Placental pericyte (primary cell): Measurements from ENCODE around the gene FBF1. TPM values are rescaled to one million over a fixed set of nuclear protein-coding genes. Genes with fewer than 3 reads are reported as not detected.

Experiments used
- total RNA-seq: library from RNA; depleted of rRNA; stranded (reverse); fragments of >200 nt; gene quantifications from 2 replicates; pipeline ENCODE4 v1.2.3, GENCODE V29; 2012

FBF1 gene
- 5.3 and 14.7 TPM in 2 replicates for total RNA-seq

GRCh38 chr17:75940727-75941441, at the start of gene FBF1:
FBF1 (minus strand) TSS chr17:75941042; CDS start chr17:75938149, 2,893 bp downstream.

DNA sequence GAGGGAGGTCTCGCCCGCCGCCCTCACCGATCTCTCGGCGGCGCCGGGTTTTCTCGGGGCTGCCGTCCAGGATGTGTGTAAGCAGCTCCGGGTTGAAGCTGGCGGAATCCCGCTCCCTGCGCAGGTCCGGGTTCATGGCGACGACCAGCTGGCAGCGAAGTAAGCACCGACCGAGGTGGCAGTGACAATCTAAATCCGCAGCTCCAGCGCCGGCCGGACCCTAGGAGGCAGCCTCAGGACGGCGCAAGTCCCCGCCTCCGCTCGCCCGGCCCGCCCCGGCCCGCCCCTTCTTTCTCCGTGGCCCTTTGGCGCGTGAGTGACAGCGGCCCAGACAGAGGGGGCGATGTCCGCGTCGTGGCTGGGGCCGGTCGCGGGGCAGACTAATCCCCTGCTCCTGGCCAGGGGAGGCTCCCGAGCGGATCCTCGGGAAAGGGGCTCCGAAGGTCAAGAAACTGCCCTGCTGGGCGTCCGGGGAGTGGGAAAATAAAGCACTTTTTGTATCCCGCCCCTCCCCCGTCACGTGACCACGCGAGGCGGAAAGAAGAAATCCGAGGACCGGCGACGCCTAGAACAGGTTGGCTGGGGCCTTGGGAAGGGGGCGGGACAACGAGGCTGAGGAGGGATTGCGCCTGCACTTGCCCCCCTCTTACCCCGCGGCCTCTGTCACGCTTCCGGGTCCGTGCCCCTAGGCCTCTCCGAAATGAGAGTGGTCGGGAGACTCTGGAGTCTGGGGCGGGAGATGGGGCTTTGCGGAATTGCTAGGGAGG, 38.3 kb upstream of the FBF1 start, which contains the start of the genes ACOX1 and TEN1:
ACOX1 (minus strand) TSS at position 229 of the 767 bp plus-strand sequence; CDS start at position 136, 93 bp downstream.
TEN1 (plus strand) TSS at position 303 of the 767 bp plus-strand sequence. CDS start 6,953 bp downstream, outside the sequence.

GRCh38 chr17:75904749-75905521, 35.9 kb downstream of the FBF1 start, which contains the start of gene MRPL38:
MRPL38 (minus strand) TSS chr17:75904884; CDS start chr17:75904875, 9 bp downstream.

DNA sequence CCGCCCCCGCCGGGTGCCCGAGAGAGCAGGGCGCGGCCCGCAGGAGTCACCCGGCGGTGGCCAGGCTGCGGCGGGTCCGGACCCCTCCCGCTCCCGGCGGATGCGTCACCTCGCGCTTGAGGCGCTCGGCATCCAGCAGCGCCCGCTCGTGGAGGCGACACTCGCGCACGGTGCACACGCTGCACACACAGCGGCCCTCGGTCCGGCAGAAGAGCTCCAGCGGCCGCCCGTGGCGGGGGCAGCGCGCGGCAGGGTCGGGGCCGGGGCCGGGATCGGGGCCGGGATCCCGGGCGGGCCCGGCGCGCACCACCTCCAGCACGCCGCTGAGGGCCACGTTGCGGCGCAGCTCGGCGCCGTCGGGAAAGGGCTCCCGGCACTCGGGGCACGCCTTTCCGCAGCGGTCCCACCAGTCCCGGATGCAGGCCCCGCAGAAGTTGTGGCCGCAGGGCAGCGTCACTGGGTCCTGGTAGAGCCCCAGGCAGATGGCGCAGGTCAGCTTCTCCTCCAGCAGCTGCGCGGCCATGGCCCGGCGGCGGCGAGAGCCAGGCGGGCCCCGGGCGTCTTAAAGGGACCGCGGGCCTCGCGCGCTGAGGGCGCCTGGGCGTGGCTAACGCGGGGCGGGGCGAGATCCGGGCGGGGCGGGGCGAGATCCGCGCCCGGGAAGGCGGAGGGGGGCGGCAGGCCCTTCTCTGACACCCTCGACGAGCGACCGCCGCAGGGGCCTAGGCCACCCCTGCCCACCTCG, 44.3 kb downstream of the FBF1 start, which contains the start of gene TRIM65:
TRIM65 (minus strand) TSS at position 537 of the 745 bp plus-strand sequence; CDS start at position 523, 14 bp downstream.

GRCh38 chr17:75878174-75878998, 62.5 kb downstream of the FBF1 start, which contains the start of gene TRIM47:
TRIM47 (minus strand) TSS chr17:75878581; CDS start chr17:75878548, 33 bp downstream.

Other genes starting within 250 kb of the FBF1 start
- 0.44 and 0.57 TPM in 2 replicates for gene ITGB4, start 219.6 kb downstream of the FBF1 start, total RNA-seq
- gene GALK1, start 175.8 kb downstream of the FBF1 start, total RNA-seq, result 24.7 and 37.7 TPM in 2 replicates
- gene UNK, start 156.2 kb downstream of the FBF1 start, total RNA-seq, result 15.3 and 24.6 TPM in 2 replicates
- gene UNC13D, start 96.6 kb downstream of the FBF1 start, total RNA-seq, result 1.8 and 2.3 TPM in 2 replicates
- 23.0 and 64.6 TPM in 2 replicates for gene WBP2, start 85.7 kb downstream of the FBF1 start, total RNA-seq
- 15.3 and 18.6 TPM in 2 replicates for gene TRIM47, start 62.5 kb downstream of the FBF1 start, total RNA-seq
- gene TRIM65, start 44.1 kb downstream of the FBF1 start, total RNA-seq, result 14.4 and 26.5 TPM in 2 replicates
- gene MRPL38, start 36.2 kb downstream of the FBF1 start, total RNA-seq, result 35.5 and 44.2 TPM in 2 replicates
- gene ACOX1, start 38.1 kb upstream of the FBF1 start, total RNA-seq, result 43.1 and 66.6 TPM in 2 replicates
- 15.3 and 18.6 TPM in 2 replicates for gene TEN1, start 38.2 kb upstream of the FBF1 start, total RNA-seq
- 0.66 and 1.9 TPM in 2 replicates for gene CDK3, start 59.8 kb upstream of the FBF1 start, total RNA-seq
- 0.29 TPM in 1 of 2 replicates, not detected in the other for gene EVPL, start 86.3 kb upstream of the FBF1 start, total RNA-seq
- gene SRP68, start 131.5 kb upstream of the FBF1 start, total RNA-seq, result 36.9 and 48.4 TPM in 2 replicates
- gene GALR2, start 133.7 kb upstream of the FBF1 start, total RNA-seq, result 0.14 and 0.22 TPM in 2 replicates
- gene ZACN, start 138.1 kb upstream of the FBF1 start, total RNA-seq, result not detected in 2 replicates
- gene EXOC7, start 162.7 kb upstream of the FBF1 start, total RNA-seq, result 96.9 and 131 TPM in 2 replicates
- not detected in 2 replicates for gene FOXJ1, start 200.2 kb upstream of the FBF1 start, total RNA-seq